NCI-H146 (cell line): ENCODE results near the gene CCDC106.

ENCODE experiments used
- DNase-seq: peaks from one replicate; lab custom pipeline; 2025; lab: John Stamatoyannopoulos, UW

Gene CCDC106

GRCh38 chr19:55668603-55669348 is 20.8 kb downstream of the CCDC106 start:
- no peak for DNase-seq

GRCh38 chr19:55669418-55670279 is 21.6 kb downstream of the CCDC106 start:
- DNase-seq, result no peak

GRCh38 chr19:55670280-55671053 is 22.5 kb downstream of the CCDC106 start:
- DNase-seq, result peak; percentile 66

GRCh38 chr19:55671054-55671378 is 23.0 kb downstream of the CCDC106 start:
- DNase-seq, result no peak

GRCh38 chr19:55672418-55672817 is 24.4 kb downstream of the CCDC106 start:
- DNase-seq, result no peak

GRCh38 chr19:55673465-55673864 is 25.5 kb downstream of the CCDC106 start:
- DNase-seq, result no peak

GRCh38 chr19:55673889-55674288 is 25.9 kb downstream of the CCDC106 start:
- no peak for DNase-seq

- no peak for DNase-seq
Observed at GRCh38 chr19:55674459-55674840, 26.4 kb downstream of the CCDC106 start.

GRCh38 chr19:55674841-55675660 is 27.0 kb downstream of the CCDC106 start, which contains the start of gene EPN1:
TSS of gene EPN1 (plus strand) at chr19:55675226. CDS start at chr19:55678628, 3,402 bp downstream.
- DNase-seq, result peak; percentile 97

GRCh38 chr19:55675661-55676354 is 27.8 kb downstream of the CCDC106 start:
- no peak for DNase-seq

- no peak for DNase-seq
Observed at GRCh38 chr19:55676383-55676782, 28.4 kb downstream of the CCDC106 start.

- no peak for DNase-seq
Observed at GRCh38 chr19:55676889-55677505, 29.0 kb downstream of the CCDC106 start.

- no peak for DNase-seq
Observed at GRCh38 chr19:55677572-55678028, 29.6 kb downstream of the CCDC106 start.

GRCh38 chr19:55678121-55678671 is 30.2 kb downstream of the CCDC106 start:
- DNase-seq, result no peak

- no peak for DNase-seq
Observed at GRCh38 chr19:55679343-55680257, 31.6 kb downstream of the CCDC106 start.

GRCh38 chr19:55680339-55681130 is 32.5 kb downstream of the CCDC106 start:
- no peak for DNase-seq

- no peak for DNase-seq
Observed at GRCh38 chr19:55681131-55682092, 33.4 kb downstream of the CCDC106 start.
